Measurements from ENCODE around the gene HLCS. TPM values are rescaled to one million over a fixed set of nuclear protein-coding genes. Genes with fewer than 3 reads are reported as not detected.

HLCS gene
- total RNA-seq, 1 experiment from 2014 or later = 12.7 TPM

GRCh38 chr21:36756527-36756926 is 209.9 kb downstream of the HLCS start:
- TF ChIP-seq CTCF (conservative IDR thresholded peaks at IDR 0.05) = no peak
- Mint-ChIP-seq H3K9me3 (no peaks in the 10 kb centered on the region), H3K36me3 (ENCODE audit: insufficient read depth in 1 of 3, low read depth in 3 of 3) (peaks cover 0 to 4% (median 2%) of the 10 kb centered on the region in 3 experiments; a peak in 3 of 7 replicates), H3K4me1 (peaks cover 29 to 31% of the 10 kb centered on the region in 2 experiments), H3K4me3 (no peak overlapping the region; a peak in 1 of 5 replicates), H3K27me3 (ENCODE audit: low read depth) (no peaks in the 10 kb centered on the region), H3K27ac (peak overlapping the region in 1 of 3 experiments; percentile 49; a peak in 1 of 7 replicates)
- no peak overlapping the region for H3K9ac ChIP-seq (ENCODE audit: extremely low read depth, insufficient read length, low read length)
- no peak overlapping the region for H3K4ac ChIP-seq (ENCODE audit: low read depth, low read length)
- no peak overlapping the region for H2AK5ac ChIP-seq (ENCODE audit: insufficient read length, low read length)
- H3K4me1 ChIP-seq (ENCODE audit: insufficient read depth, low read length) = peaks cover 6% of the 10 kb centered on the region; the same call in 1 of the 2 replicates
- no peak overlapping the region for H2AFZ ChIP-seq (ENCODE audit: low read length)
- no peak overlapping the region for H4K8ac ChIP-seq (replicated peaks; ENCODE audit: insufficient read length, low read depth, low read length)
- H4K91ac ChIP-seq (ENCODE audit: insufficient read length, low read depth, low read length) = no peak overlapping the region
- H2BK15ac ChIP-seq (ENCODE audit: low read depth, low read length) = no peak overlapping the region
- no peak overlapping the region for H3K4me2 ChIP-seq (ENCODE audit: insufficient read depth, insufficient read length, low read length)
- no peak overlapping the region for H3T11ph ChIP-seq (ENCODE audit: low read length)
- H3K9me3 ChIP-seq (ENCODE audit: control insufficient read depth, low read depth, low read length) = no peaks in the 10 kb centered on the region
- no peak overlapping the region for H3K14ac ChIP-seq (ENCODE audit: insufficient read depth, low read length)
- no peak for DNase-seq
- no peak overlapping the region for H3K27ac ChIP-seq (ENCODE audit: insufficient read length, low read depth, low read length)
- H3K23ac ChIP-seq (ENCODE audit: insufficient read length, low read depth, low read length) = no peak overlapping the region
- no peak overlapping the region for H2BK20ac ChIP-seq (ENCODE audit: low read depth, low read length, poor library complexity, severe bottlenecking)
- no CpG with 5 or more reads among the region's 7 CpGs for WGBS (ENCODE audit: extremely low coverage, insufficient read length, low lambda C conversion rate)
- H4K5ac ChIP-seq (ENCODE audit: insufficient read length, low read depth, low read length) = no peak overlapping the region
- H2BK12ac ChIP-seq (ENCODE audit: insufficient read length, low read depth, low read length) = no peak overlapping the region
- no peaks in the 10 kb centered on the region for H3K27me3 ChIP-seq (ENCODE audit: insufficient read depth, low read length)
- H2BK5ac ChIP-seq (ENCODE audit: insufficient read length, low read length) = no peak overlapping the region
- H3K79me2 ChIP-seq (ENCODE audit: insufficient read depth, low read length) = no peaks in the 10 kb centered on the region
- H3K18ac ChIP-seq (ENCODE audit: insufficient read length, low read depth, low read length) = no peak overlapping the region
- H3K56ac ChIP-seq (ENCODE audit: insufficient read length, low read depth, low read length) = no peak overlapping the region
- H3K23me2 ChIP-seq (ENCODE audit: insufficient read length, low read depth, low read length, poor library complexity, severe bottlenecking) = no peaks in the 10 kb centered on the region
- H4K20me1 ChIP-seq (ENCODE audit: control insufficient read depth, insufficient read depth, insufficient read length) = no peaks in the 10 kb centered on the region
- no peaks in the 10 kb centered on the region for H3K79me1 ChIP-seq (ENCODE audit: insufficient read depth, low read depth, low read length, poor library complexity, severe bottlenecking)
- no peak overlapping the region for H2BK120ac ChIP-seq (ENCODE audit: low read depth, low read length, poor library complexity, severe bottlenecking)

Measured in H9 (cell line).